ENCODE results near the gene FUT8. TPM values are rescaled to one million over a fixed set of nuclear protein-coding genes. Genes with fewer than 3 reads are reported as not detected.
"Not testable (repeated sequence)": the region's sequence is repeated elsewhere in the genome, so short reads cannot be mapped to it uniquely, and the experiment has no call there.

The FUT8 gene
- total and polyA plus RNA-seq, 2 experiments from 2014 or later, result 26.6 to 67.5 TPM

GRCh38 chr14:65703996-65704395 is 291.5 kb downstream of the FUT8 start:
- H3K27me3 ChIP-seq, result no peaks in the 10 kb centered on the region
- H3K4me2 ChIP-seq, result no peak overlapping the region
- no peaks in the 10 kb centered on the region for H3K4me1 ChIP-seq (ENCODE audit: insufficient read depth)
- H2AFZ ChIP-seq, result no peak overlapping the region
- H3K9me2 ChIP-seq (replicated peaks; ENCODE audit: insufficient read depth), result no peaks in the 10 kb centered on the region
- WGBS (ENCODE audit: low lambda C conversion rate, missing lambda C conversion rate), result 71% methylated on average over 4 of the region's 4 CpGs
- no peak overlapping the region for H3K4me3 ChIP-seq
- no peaks in the 10 kb centered on the region for H3K79me2 ChIP-seq
- no peaks in the 10 kb centered on the region for H4K20me1 ChIP-seq (ENCODE audit: insufficient read depth, poor library complexity, severe bottlenecking)
- H3K27ac ChIP-seq, result no peak overlapping the region
- no peak for DNase-seq (ENCODE audit: low spot score)
- H3K9me3 ChIP-seq (ENCODE audit: low read depth), result no peaks in the 10 kb centered on the region
- H3K36me3 ChIP-seq (replicated peaks; ENCODE audit: insufficient read depth, low read depth), result no peaks in the 10 kb centered on the region
- no peak for TF ChIP-seq EZH2 (IDR thresholded peaks at IDR 0.05; ENCODE audit: borderline replicate concordance)
- no peak for TF ChIP-seq CTCF (IDR thresholded peaks at IDR 0.05; ENCODE audit: poor library complexity)
- no peak for TF ChIP-seq EZH2phosphoT487 (IDR thresholded peaks at IDR 0.05; ENCODE audit: low read depth, severe bottlenecking, unreplicated experiment)

- no peaks in the 10 kb centered on the region for H3K36me3 ChIP-seq (replicated peaks; ENCODE audit: insufficient read depth, low read depth)
- no peak for DNase-seq (ENCODE audit: low spot score)
- H3K9me3 ChIP-seq (ENCODE audit: low read depth), result no peaks in the 10 kb centered on the region
- H3K27ac ChIP-seq, result no peak overlapping the region
- no peak overlapping the region for H2AFZ ChIP-seq
- WGBS (ENCODE audit: low lambda C conversion rate, missing lambda C conversion rate), result 58% methylated on average over 2 of the region's 2 CpGs
- H3K9me2 ChIP-seq (replicated peaks; ENCODE audit: insufficient read depth), result no peaks in the 10 kb centered on the region
- no peaks in the 10 kb centered on the region for H4K20me1 ChIP-seq (ENCODE audit: insufficient read depth, poor library complexity, severe bottlenecking)
- H3K79me2 ChIP-seq, result no peaks in the 10 kb centered on the region
- TF ChIP-seq EZH2 (IDR thresholded peaks at IDR 0.05; ENCODE audit: borderline replicate concordance), result no peak
- no peak for TF ChIP-seq CTCF (IDR thresholded peaks at IDR 0.05; ENCODE audit: poor library complexity)
- no peak for TF ChIP-seq EZH2phosphoT487 (IDR thresholded peaks at IDR 0.05; ENCODE audit: low read depth, severe bottlenecking, unreplicated experiment)
- H3K27me3 ChIP-seq, result no peaks in the 10 kb centered on the region
- no peaks in the 10 kb centered on the region for H3K4me1 ChIP-seq (ENCODE audit: insufficient read depth)
- no peak overlapping the region for H3K4me3 ChIP-seq
- no peak overlapping the region for H3K4me2 ChIP-seq
Observed at GRCh38 chr14:65704437-65704836, 291.9 kb downstream of the FUT8 start.

DNA sequence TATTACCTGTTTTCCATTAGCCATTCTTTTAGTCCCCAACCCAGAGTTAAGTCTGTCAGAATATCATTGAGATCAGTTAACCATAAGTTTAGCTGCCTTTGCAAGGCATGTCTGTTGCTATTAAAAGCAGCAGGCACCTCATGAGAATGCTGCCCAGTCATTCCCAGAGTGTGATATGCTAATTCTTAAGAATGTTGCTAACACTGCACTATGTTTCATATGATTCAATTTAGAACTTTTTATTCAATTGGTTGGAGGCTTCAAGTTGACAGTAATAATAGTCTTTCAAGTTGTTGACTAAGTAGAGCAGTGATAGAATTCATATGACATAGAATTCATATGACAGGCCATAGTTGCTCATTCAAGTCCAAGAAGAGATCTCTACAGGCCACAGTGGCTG is 292.3 kb downstream of the FUT8 start:
- Histone ChIP-seq H3K4me1 (ENCODE audit: insufficient read depth) (no peaks in the 10 kb centered on the region), H3K9me3 (ENCODE audit: low read depth) (no peaks in the 10 kb centered on the region), H3K9me2 (replicated peaks; ENCODE audit: insufficient read depth) (no peaks in the 10 kb centered on the region), H2AFZ (no peak overlapping the region), H3K79me2 (no peaks in the 10 kb centered on the region), H3K27me3 (no peaks in the 10 kb centered on the region), H3K4me3 (no peak overlapping the region), H4K20me1 (ENCODE audit: insufficient read depth, poor library complexity, severe bottlenecking) (no peaks in the 10 kb centered on the region), H3K4me2 (no peak overlapping the region), H3K36me3 (replicated peaks; ENCODE audit: insufficient read depth, low read depth) (no peaks in the 10 kb centered on the region), H3K27ac (no peak overlapping the region)
- DNase-seq (ENCODE audit: low spot score), result no peak
- no peak for TF ChIP-seq CTCF (IDR thresholded peaks at IDR 0.05; ENCODE audit: poor library complexity)
- no peak for TF ChIP-seq EZH2 (IDR thresholded peaks at IDR 0.05; ENCODE audit: borderline replicate concordance)
- no peak for TF ChIP-seq EZH2phosphoT487 (IDR thresholded peaks at IDR 0.05; ENCODE audit: low read depth, severe bottlenecking, unreplicated experiment)

DNA sequence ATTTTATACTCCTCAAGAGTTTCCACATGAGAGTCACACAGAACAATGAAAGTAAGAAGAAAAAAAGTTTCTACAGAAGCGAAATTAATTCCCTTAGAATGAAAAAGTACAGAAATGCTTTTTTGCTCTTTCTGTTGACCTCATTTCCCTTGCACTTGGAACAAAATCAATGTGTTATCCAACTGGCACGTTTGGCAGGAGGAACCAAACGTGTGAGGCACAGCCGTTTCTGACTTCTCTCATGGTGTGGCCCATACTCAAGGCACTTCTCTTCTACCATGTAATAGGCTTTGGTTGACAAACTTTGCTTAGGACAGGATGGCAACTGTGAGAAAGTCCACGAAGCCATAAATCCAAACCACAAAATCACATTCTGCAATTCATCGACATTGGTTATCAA is 297.0 kb downstream of the FUT8 start:
- Histone ChIP-seq H3K27me3 (no peaks in the 10 kb centered on the region), H3K4me3 (no peak overlapping the region), H3K27ac (no peak overlapping the region), H3K36me3 (replicated peaks; ENCODE audit: insufficient read depth, low read depth) (no peaks in the 10 kb centered on the region), H2AFZ (no peak overlapping the region), H3K4me2 (no peak overlapping the region), H3K79me2 (no peaks in the 10 kb centered on the region), H4K20me1 (ENCODE audit: insufficient read depth, poor library complexity, severe bottlenecking) (no peaks in the 10 kb centered on the region), H3K4me1 (ENCODE audit: insufficient read depth) (no peaks in the 10 kb centered on the region), H3K9me2 (replicated peaks; ENCODE audit: insufficient read depth) (no peaks in the 10 kb centered on the region), H3K9me3 (ENCODE audit: low read depth) (peaks cover 4% of the 10 kb centered on the region)
- WGBS (ENCODE audit: low lambda C conversion rate, missing lambda C conversion rate), result 83% methylated on average over 6 of the region's 6 CpGs
- TF ChIP-seq CTCF (IDR thresholded peaks at IDR 0.05; ENCODE audit: poor library complexity), result no peak
- no peak for TF ChIP-seq EZH2phosphoT487 (IDR thresholded peaks at IDR 0.05; ENCODE audit: low read depth, severe bottlenecking, unreplicated experiment)
- TF ChIP-seq EZH2 (IDR thresholded peaks at IDR 0.05; ENCODE audit: borderline replicate concordance), result no peak
- no peak for DNase-seq (ENCODE audit: low spot score)

DNA sequence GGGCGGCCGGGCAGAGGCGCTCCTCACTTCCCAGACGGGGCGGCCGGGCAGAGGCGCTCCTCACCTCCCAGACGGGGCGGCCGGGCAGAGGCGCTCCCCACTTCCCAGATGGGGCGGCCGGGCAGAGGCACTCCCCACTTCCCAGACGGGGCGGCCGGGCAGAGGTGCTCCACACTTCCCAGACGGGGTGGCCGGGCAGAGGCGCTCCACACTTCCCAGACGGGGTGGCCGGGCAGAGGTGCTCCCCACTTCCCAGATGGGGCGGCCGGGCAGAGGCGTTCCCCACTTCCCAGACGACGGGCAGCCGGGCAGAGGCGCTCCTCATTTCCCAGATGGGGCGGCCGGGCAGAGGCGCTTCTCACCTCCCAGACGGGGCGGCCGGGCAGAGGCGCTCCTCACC is 304.3 kb downstream of the FUT8 start:
- H2AFZ ChIP-seq; H3K36me3 ChIP-seq (replicated peaks; ENCODE audit: insufficient read depth, low read depth); DNase-seq (ENCODE audit: low spot score); H3K79me2 ChIP-seq; H3K9me2 ChIP-seq (replicated peaks; ENCODE audit: insufficient read depth); H4K20me1 ChIP-seq (ENCODE audit: insufficient read depth, poor library complexity, severe bottlenecking); H3K4me2 ChIP-seq; H3K4me1 ChIP-seq (ENCODE audit: insufficient read depth); H3K4me3 ChIP-seq; H3K27ac ChIP-seq; H3K27me3 ChIP-seq: not testable (repeated sequence)
- peaks cover 34% of the 10 kb centered on the region for H3K9me3 ChIP-seq (ENCODE audit: low read depth)
- 100% methylated on average over 7 of the region's 35 CpGs for WGBS (ENCODE audit: low lambda C conversion rate, missing lambda C conversion rate)

All from hepatocyte (in vitro differentiated cells).